HFFc6 (cell line): ENCODE measurements around the gene STXBP1. TPM values are rescaled to one million over a fixed set of nuclear protein-coding genes. Genes with fewer than 3 reads are reported as not detected.

Source experiments
- DNase-seq: peaks from one replicate; pipeline ENCODE4 v3.0.0-alpha.2; 2018
- H3K27ac Mint-ChIP-seq: 2 replicates; pipeline ENCODE4 v1.8.0; 2020; ENCODE audit warnings: mild to moderate bottlenecking, mixed read lengths
- H3K27me3 Mint-ChIP-seq: 2 replicates; pipeline ENCODE4 v1.8.0; 2021; ENCODE audit warnings: mild to moderate bottlenecking, moderate library complexity, mixed read lengths; ENCODE audit not compliant: insufficient read depth
- H3K36me3 Mint-ChIP-seq: 2 replicates; pipeline ENCODE4 v1.8.0; 2021; ENCODE audit warnings: low read depth, mixed read lengths
- H3K4me1 Mint-ChIP-seq: 2 replicates; pipeline ENCODE4 v1.8.0; 2020; ENCODE audit warnings: low read depth, mixed read lengths
- H3K4me3 Mint-ChIP-seq: 2 replicates; pipeline ENCODE4 v1.8.0; 2020; ENCODE audit warnings: mild to moderate bottlenecking, moderate library complexity, mixed read lengths
- H3K9me3 Mint-ChIP-seq: 2 replicates; pipeline ENCODE4 v1.8.0; 2020; ENCODE audit warnings: mild to moderate bottlenecking, mixed read lengths
- total RNA-seq, 6 experiments: library from RNA; stranded (reverse); fragmentation: NEBNext Ultra II Directional; extraction: Animal tissue kit (Norgen Biotek cat#: 25700); gene quantifications; 2 replicates in 1 of 6; 3 replicates in 5 of 6; pipeline ENCODE4 v1.2.3, GENCODE V29; 2021
- TF ChIP-seq, protein P1 (sequence below): fragments of 200-600 bp; sonication (generic); IDR thresholded peaks from 2 replicates; pipeline ENCODE4 v1.5.0; 2021; ENCODE audit warnings: antibody characterized with exemption, mild to moderate bottlenecking

The STXBP1 gene
- total RNA-seq, 6 experiments from 2014 or later = 61.9 to 90.7 (median 73.6) TPM

DNA sequence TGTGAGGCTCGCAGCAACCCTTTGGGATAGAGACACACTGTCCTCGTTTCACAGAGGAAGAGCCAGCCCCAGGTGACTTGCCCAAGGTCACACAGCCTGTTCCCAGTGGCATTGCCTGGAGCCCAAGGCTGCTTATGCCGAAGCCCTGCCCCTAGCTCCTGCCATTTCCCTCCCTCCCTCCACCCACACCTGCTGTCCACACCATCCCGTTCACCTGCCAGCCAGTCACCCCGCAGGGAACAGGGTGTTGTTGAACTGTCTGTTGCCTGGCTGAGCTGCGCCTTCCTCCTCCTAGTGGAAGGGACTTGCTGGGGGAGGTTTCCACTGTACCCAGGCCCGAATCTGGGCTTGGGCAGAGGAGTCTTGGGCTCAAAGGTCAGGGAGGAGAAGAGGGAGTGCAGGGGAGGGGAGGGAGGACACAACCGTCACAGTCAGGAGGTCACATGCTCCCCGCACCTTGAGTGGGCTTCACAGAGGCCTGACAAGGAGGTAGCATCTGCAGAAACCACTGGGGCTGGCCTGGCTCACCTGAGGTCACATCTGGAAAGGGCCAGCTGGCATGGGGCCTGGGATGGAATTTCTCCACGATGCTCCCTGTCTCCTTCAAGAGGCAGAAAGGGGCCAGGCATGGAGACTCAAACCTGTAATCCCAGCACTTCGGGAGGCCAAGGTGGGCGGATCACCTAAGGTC is 110.1 kb downstream of the STXBP1 start:
- H3K4me1 Mint-ChIP-seq = peaks cover 23% of the 10 kb centered on the region
- no peaks in the 10 kb centered on the region for H3K36me3 Mint-ChIP-seq
- TF ChIP-seq, protein P1, sequence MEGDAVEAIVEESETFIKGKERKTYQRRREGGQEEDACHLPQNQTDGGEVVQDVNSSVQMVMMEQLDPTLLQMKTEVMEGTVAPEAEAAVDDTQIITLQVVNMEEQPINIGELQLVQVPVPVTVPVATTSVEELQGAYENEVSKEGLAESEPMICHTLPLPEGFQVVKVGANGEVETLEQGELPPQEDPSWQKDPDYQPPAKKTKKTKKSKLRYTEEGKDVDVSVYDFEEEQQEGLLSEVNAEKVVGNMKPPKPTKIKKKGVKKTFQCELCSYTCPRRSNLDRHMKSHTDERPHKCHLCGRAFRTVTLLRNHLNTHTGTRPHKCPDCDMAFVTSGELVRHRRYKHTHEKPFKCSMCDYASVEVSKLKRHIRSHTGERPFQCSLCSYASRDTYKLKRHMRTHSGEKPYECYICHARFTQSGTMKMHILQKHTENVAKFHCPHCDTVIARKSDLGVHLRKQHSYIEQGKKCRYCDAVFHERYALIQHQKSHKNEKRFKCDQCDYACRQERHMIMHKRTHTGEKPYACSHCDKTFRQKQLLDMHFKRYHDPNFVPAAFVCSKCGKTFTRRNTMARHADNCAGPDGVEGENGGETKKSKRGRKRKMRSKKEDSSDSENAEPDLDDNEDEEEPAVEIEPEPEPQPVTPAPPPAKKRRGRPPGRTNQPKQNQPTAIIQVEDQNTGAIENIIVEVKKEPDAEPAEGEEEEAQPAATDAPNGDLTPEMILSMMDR = no peak
- no peaks in the 10 kb centered on the region; the same call in 1 of the 2 replicates for H3K27me3 Mint-ChIP-seq
- H3K9me3 Mint-ChIP-seq = no peaks in the 10 kb centered on the region
- H3K4me3 Mint-ChIP-seq = no peak overlapping the region
- no peak overlapping the region for H3K27ac Mint-ChIP-seq
- no peak for DNase-seq

DNA sequence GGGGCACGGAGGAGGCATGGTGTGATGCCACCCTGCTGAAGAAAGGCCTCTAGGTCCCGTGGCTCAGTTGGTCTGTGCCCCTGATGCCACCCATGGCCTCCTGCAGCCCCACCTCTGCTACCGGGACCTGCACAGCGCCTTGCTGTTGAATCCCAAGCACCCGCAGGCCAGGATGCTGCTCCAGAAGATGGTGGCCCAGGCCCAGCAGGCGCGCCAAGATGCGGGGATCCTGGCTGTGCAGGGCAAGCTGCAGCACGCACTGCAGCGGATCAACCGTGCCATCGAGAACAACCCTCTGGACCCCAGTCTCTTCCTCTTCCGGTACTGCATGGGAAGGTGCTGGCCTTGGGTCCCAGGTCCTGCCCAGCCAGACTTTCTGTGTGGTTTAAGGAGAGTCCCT is 110.9 kb downstream of the STXBP1 start:
- no peak for DNase-seq
- Mint-ChIP-seq H3K4me1 (peaks cover 23% of the 10 kb centered on the region), H3K27ac (no peak overlapping the region)

DNA sequence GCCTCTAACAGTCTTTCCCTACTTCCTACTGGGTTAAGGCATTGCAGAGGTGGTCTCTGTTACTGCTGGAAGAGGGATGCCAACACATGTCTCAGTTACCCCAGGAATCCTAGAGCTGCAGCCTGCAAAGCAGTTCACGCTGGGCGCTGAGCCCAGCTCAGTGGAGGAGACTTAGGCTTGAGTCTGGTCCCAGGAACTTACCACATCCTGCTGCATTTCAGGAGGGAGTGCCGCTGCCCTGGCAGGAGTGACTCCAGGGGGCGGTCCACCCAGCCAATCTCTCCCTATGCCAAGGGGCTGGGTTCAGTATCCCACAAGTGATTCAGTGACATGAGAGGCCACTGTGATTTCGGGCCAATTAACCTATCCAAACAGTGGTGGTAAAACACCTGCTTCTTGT is 111.4 kb downstream of the STXBP1 start:
- no peaks in the 10 kb centered on the region for H3K36me3 Mint-ChIP-seq
- H3K4me1 Mint-ChIP-seq = peaks cover 23% of the 10 kb centered on the region
- TF ChIP-seq, protein P1 = peak; percentile 28; the same call in 1 of the 2 replicates
- H3K9me3 Mint-ChIP-seq = no peaks in the 10 kb centered on the region
- H3K27me3 Mint-ChIP-seq = no peaks in the 10 kb centered on the region; the same call in 1 of the 2 replicates
- peak; percentile 45 for DNase-seq
- H3K4me3 Mint-ChIP-seq = no peak overlapping the region
- no peak overlapping the region for H3K27ac Mint-ChIP-seq

More for the DNA sequence above, 110.9 kb downstream of the STXBP1 start:
- no peak overlapping the region for H3K4me3 Mint-ChIP-seq
- H3K9me3 Mint-ChIP-seq = no peaks in the 10 kb centered on the region
- TF ChIP-seq, protein P1 = no peak
- no peaks in the 10 kb centered on the region for H3K36me3 Mint-ChIP-seq
- no peaks in the 10 kb centered on the region; the same call in 1 of the 2 replicates for H3K27me3 Mint-ChIP-seq

DNA sequence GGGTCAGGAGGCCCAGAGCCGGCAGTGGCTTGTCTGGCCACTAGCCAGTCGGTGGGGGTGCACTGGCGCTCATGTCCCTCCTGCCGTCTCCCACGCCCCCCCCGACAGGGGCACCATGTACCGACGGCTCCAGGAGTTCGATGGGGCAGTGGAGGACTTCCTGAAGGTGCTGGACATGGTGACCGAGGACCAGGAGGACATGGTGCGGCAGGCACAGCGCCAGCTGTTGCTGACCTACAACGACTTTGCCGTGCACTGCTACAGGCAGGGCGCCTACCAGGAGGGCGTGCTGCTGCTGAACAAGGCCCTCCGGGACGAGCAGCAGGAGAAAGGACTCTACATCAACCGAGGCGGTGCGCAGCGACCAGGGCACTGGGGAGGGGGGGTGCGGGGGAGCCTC is 111.9 kb downstream of the STXBP1 start:
- Mint-ChIP-seq H3K4me3 (no peak overlapping the region), H3K27me3 (no peaks in the 10 kb centered on the region; the same call in 1 of the 2 replicates), H3K27ac (no peak overlapping the region), H3K9me3 (no peaks in the 10 kb centered on the region), H3K4me1 (peaks cover 23% of the 10 kb centered on the region), H3K36me3 (no peaks in the 10 kb centered on the region)
- no peak for DNase-seq
- TF ChIP-seq, protein P1 = no peak

DNA sequence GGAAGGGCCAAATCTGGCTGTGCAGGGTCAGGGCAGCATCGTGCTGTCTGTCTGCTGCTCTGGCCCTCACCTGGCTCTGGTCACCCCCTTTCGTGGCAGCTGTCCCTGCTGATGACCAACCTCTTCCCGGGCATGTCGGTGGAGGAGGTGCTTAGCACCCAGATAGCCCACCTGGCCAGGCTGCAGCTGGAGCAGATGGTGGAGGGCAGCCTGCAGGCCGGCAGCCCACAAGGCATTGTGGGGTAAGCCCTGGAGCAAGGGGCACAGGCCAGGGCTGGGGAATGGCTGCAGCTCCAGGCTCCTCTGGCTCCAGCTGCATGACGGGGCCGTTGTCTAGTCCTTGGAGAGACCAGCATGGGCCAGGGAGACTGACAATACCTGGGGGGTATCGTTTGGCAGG is 114.8 kb downstream of the STXBP1 start:
- TF ChIP-seq, protein P1 = no peak

More for the DNA sequence above, 114.8 kb downstream of the STXBP1 start:
- Mint-ChIP-seq H3K4me3 (no peak overlapping the region), H3K4me1 (peaks cover 10% of the 10 kb centered on the region), H3K9me3 (no peaks in the 10 kb centered on the region), H3K27me3 (no peaks in the 10 kb centered on the region; the same call in 1 of the 2 replicates), H3K27ac (no peak overlapping the region), H3K36me3 (no peaks in the 10 kb centered on the region)
- no peak for DNase-seq
